HS-5 (cell line): ENCODE results near the gene CLEC16A.
A peak's percentile ranks its signal among the peaks of the same experiment; 100 is the strongest.
"Not testable (repeated sequence)": the region's sequence is repeated elsewhere in the genome, so short reads cannot be mapped to it uniquely, and the experiment has no call there.

Experiments used
- DNase-seq: peaks from one replicate; pipeline ENCODE4 v3.0.0-alpha.2; 2012; ENCODE audit warnings: low read depth

CLEC16A gene

GRCh38 chr16:10944249-10945064 lies at the start of gene CLEC16A:
CLEC16A (plus strand) TSS chr16:10944564; CDS start chr16:10944718, 154 bp downstream.
- DNase-seq, result peak; percentile 71

- DNase-seq, result no peak
Measured at GRCh38 chr16:10895053-10895946, 49.1 kb upstream of the CLEC16A start.

DNA sequence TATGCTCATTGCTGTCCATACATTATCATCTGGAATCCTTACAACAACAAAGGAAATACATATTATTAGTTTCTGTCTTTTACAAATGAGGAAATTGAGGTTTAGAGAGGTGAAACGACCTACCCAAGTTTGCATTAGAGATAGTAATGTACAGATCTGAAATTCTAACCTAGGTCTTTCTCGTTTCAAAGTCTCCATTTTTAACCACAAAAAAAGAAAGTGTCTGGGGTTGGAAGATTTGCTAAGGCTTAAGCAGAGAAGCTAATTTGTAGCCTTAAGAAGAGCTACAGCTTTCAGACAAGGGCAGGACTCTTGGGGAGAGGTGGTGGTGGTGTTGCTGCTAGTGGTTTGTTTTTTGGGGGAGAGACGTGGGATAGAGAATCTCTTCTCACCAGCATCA lies 48.2 kb upstream of the CLEC16A start:
- no peak for DNase-seq

GRCh38 chr16:10896723-10897122 lies 47.6 kb upstream of the CLEC16A start:
- no peak for DNase-seq

DNA sequence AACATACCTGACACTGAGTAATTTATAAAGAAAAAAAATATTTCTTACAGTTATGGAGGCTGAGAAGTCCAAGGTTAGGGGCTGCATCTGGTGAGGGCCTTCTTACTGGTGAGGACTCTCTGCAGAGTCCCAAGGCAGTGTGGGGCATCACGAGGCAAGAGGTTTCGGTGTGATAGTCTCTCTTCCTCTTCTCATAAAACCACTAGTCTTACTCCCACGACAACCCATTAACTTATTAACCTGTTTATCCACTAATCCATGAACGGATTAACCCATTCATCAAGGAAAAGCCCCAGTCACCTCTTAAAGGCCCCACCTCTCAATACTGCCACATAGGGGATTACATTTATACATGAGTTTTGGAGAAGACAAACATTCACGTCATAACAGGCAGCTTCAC lies 47.2 kb upstream of the CLEC16A start:
- DNase-seq, result no peak

GRCh38 chr16:10902999-10903398 lies 41.4 kb upstream of the CLEC16A start:
- DNase-seq, result no peak

GRCh38 chr16:10906482-10906881 lies 37.9 kb upstream of the CLEC16A start:
- no peak for DNase-seq

DNA sequence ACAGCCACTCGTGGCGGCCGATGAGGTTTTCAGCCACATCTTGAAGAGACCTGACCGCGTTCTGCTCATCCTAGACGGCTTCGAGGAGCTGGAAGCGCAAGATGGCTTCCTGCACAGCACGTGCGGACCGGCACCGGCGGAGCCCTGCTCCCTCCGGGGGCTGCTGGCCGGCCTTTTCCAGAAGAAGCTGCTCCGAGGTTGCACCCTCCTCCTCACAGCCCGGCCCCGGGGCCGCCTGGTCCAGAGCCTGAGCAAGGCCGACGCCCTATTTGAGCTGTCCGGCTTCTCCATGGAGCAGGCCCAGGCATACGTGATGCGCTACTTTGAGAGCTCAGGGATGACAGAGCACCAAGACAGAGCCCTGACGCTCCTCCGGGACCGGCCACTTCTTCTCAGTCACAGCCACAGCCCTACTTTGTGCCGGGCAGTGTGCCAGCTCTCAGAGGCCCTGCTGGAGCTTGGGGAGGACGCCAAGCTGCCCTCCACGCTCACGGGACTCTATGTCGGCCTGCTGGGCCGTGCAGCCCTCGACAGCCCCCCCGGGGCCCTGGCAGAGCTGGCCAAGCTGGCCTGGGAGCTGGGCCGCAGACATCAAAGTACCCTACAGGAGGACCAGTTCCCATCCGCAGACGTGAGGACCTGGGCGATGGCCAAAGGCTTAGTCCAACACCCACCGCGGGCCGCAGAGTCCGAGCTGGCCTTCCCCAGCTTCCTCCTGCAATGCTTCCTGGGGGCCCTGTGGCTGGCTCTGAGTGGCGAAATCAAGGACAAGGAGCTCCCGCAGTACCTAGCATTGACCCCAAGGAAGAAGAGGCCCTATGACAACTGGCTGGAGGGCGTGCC lies 37.2 kb upstream of the CLEC16A start:
- DNase-seq, result no peak

DNA sequence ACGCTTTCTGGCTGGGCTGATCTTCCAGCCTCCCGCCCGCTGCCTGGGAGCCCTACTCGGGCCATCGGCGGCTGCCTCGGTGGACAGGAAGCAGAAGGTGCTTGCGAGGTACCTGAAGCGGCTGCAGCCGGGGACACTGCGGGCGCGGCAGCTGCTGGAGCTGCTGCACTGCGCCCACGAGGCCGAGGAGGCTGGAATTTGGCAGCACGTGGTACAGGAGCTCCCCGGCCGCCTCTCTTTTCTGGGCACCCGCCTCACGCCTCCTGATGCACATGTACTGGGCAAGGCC lies 36.7 kb upstream of the CLEC16A start:
- DNase-seq, result no peak

DNA sequence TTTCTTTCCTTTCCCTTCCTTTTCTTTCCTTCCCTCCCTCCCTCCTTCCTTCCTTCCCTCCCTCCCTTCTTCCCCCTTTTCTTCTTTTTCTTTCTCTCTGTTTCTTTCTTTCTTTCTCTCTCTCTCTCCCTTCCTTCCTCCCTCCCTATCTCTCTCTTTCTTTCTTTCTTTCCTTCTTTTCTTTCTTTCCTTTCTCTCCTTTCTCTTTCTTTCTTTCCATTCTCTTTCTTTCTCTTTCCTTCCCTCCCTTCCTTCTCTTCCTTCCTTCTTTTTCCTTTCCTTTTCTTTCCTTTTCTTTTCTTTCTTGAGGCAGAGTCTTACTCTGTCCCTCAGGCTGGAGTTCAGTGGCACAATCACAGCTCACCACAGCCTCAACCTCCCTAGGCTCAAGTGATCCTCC lies 33.1 kb upstream of the CLEC16A start:
- no peak for DNase-seq

DNA sequence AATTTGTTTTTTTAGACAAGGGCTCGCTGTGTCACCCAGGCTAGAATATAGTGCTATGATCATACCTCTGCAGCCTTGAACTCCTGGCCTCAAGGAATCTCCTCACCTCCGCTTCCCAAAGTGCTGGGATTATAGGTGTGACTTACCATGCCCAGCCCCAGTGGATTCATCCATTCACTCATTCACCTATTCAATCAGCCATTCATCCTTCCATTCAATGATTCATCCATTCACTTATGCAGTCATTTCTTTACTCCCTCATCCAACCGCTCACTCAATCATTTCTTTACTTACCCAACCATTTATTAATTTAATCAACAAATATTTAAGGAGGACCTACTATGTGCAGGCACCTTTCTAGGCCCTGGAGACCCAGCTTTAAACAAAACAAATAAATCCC lies 27.8 kb upstream of the CLEC16A start:
- DNase-seq, result no peak

- DNase-seq, result peak; percentile 86
Measured at GRCh38 chr16:10918294-10919002, 25.9 kb upstream of the CLEC16A start.

GRCh38 chr16:10919003-10919351 lies 25.4 kb upstream of the CLEC16A start:
- DNase-seq, result no peak

DNA sequence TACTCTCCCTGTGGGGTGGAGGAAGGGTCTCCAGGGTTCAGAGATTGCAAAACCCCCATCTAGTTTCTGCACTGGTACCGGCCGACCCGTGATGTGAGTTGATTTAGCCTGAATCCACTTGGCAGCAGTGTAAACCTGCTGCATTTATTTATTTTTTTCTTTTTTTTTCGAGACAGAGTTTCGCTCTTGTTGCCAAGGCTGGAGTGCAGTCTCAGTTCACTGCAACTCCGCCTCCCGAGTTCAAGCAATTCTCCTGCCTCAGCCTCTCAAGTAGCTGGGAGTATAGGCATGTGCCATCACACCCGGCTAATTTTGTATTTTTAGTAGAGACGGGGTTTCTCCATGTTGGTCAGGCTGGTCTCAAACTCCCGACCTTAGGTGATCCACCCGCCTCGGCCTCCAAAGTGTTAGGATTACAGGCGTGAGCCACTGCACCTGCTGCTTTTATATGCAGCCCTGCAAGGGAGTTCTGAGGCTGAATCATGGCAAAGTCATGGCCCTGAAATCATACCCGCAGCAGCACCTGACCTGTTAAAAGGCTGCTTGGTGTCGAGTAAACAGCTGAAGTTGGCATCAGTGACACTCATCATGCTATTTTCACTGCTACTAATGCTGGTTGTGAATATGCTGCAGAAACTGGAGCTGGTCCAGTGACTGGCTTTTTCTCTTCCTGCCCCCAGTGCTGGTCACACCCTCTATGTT lies 23.5 kb upstream of the CLEC16A start:
- DNase-seq, result no peak

- DNase-seq, result no peak
Measured at GRCh38 chr16:10921536-10922327, 22.6 kb upstream of the CLEC16A start.

DNA sequence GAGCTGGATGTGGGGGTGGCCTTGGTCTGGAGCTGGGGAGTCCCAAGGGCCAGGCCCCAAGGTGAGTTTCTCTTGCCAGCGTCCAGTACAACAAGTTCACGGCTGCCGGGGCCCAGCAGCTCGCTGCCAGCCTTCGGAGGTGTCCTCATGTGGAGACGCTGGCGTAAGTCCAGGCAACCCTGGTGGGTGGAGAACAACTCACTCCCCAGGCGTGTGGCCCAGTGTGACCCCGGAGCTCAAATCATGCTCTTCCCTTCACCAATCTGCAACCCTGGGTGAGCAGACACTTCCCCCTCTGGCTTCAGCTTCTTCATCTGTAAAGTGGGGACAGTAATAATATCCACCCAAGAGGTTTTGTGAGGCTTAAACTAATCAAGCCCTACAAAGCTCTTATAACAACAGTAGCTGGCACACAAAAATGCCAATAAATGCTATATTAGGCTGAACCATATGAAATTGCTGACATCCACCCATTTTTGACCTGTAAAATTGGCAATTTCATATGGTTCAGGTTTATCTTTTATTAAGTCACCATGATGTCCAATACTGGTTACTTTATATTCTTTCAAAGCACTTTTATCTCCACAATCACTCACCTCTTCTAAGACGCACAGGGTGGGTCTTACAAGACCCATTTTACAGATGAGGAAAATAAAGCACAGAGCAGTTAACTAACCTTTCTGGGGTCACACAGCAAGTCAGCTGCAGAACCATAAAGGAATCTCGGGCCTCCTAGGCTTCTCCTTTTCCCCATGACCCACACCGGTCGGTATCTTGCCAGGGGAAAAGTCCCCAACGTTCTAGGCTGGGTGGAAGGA lies 21.8 kb upstream of the CLEC16A start:
- no peak for DNase-seq

GRCh38 chr16:10923146-10923649 lies 21.2 kb upstream of the CLEC16A start:
- no peak for DNase-seq

DNA sequence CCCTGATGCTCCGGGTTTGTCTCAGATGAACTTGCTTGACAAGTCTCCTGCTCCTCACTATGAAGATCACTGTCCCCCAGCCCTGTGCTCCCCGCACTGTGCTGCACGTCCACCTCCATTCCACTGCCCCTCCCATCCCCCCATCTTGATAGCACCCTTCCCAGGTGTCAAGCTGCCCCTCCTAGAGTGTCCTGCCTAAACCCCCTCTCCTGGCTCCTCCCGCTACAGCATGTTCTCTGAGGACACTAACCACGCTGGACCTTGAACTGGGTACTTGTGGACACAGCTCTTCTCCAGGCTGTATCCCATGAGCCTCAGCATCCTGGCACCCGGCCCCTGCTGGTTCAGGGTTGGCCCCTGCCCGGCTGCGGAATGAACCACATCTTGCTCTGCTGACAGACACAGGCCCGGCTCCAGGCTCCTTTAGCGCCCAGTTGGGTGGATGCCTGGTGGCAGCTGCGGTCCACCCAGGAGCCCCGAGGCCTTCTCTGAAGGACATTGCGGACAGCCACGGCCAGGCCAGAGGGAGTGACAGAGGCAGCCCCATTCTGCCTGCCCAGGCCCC lies 20.6 kb upstream of the CLEC16A start:
- DNase-seq, result no peak

- DNase-seq, result not testable (repeated sequence)
Measured at GRCh38 chr16:10925285-10925684, 19.1 kb upstream of the CLEC16A start.
